Neural progenitor cell (in vitro differentiated cells): ENCODE measurements around the gene GATD1. TPM values are rescaled to one million over a fixed set of nuclear protein-coding genes. Genes with fewer than 3 reads are reported as not detected.

Experiments
- DNase-seq: peaks from one replicate; pipeline ENCODE4 v3.0.0-alpha.2; 2016; ENCODE audit warnings: low spot score
- H2AFZ ChIP-seq: fragments of 200-600 bp; sonication (generic); replicated peaks from 2 replicates; pipeline ENCODE4 v1.6.1; 2016; ENCODE audit warnings: antibody characterized with exemption
- H3F3A ChIP-seq: fragments of 200-600 bp; sonication (generic); 2 replicates; pipeline ENCODE4 v1.6.1; 2016; ENCODE audit warnings: antibody characterized with exemption, low read depth
- H3K27ac ChIP-seq: fragments of 200-600 bp; sonication (generic); 2 replicates; pipeline ENCODE4 v1.5.1; 2016; ENCODE audit warnings: mild to moderate bottlenecking
- H3K27me3 ChIP-seq: fragments of 200-600 bp; sonication (generic); 2 replicates; pipeline ENCODE4 v1.6.1; 2016; ENCODE audit warnings: mild to moderate bottlenecking, moderate library complexity
- H3K36me3 ChIP-seq: fragments of 200-600 bp; sonication (generic); 2 replicates; pipeline ENCODE4 v1.5.1; 2016
- H3K4me1 ChIP-seq: fragments of 200-600 bp; sonication (generic); 2 replicates; pipeline ENCODE4 v1.6.1; 2016; ENCODE audit warnings: mixed run types
- H3K4me2 ChIP-seq: fragments of 200-600 bp; sonication (generic); 2 replicates; pipeline ENCODE4 v1.6.1; 2016
- H3K4me3 ChIP-seq: fragments of 200-600 bp; sonication (generic); 2 replicates; pipeline ENCODE4 v1.5.1; 2016
- H3K79me2 ChIP-seq: fragments of 200-600 bp; sonication (generic); 2 replicates; pipeline ENCODE4 v1.6.1; 2016; ENCODE audit warnings: low read depth
- H3K9ac ChIP-seq: fragments of 200-600 bp; sonication (generic); 2 replicates; pipeline ENCODE4 v1.6.1; 2016
- H3K9me3 ChIP-seq: fragments of 200-600 bp; sonication (generic); 2 replicates; pipeline ENCODE4 v1.5.1; 2016; ENCODE audit warnings: low read depth
- H4K20me1 ChIP-seq: fragments of 200-600 bp; sonication (generic); 2 replicates; pipeline ENCODE4 v1.6.1; 2016; ENCODE audit warnings: low read depth
- H3K27ac Mint-ChIP-seq: 3 replicates; pipeline ENCODE4 v1.8.0; 2021; ENCODE audit warnings: mixed read lengths
- H3K27me3 Mint-ChIP-seq: 2 replicates; pipeline ENCODE4 v1.8.0; 2022; ENCODE audit warnings: low read depth, mild to moderate bottlenecking, inconsistent platforms, moderate library complexity, mixed read lengths; ENCODE audit not compliant: insufficient read depth
- H3K36me3 Mint-ChIP-seq: 3 replicates; pipeline ENCODE4 v1.8.0; 2021; ENCODE audit warnings: mixed read lengths
- H3K4me1 Mint-ChIP-seq: 3 replicates; pipeline ENCODE4 v1.8.0; 2021; ENCODE audit warnings: mixed read lengths
- H3K4me3 Mint-ChIP-seq: 3 replicates; pipeline ENCODE4 v1.8.0; 2021; ENCODE audit warnings: mild to moderate bottlenecking, moderate library complexity, mixed read lengths
- H3K9me3 Mint-ChIP-seq: 3 replicates; pipeline ENCODE4 v1.8.0; 2020; ENCODE audit warnings: mixed read lengths
- CTCF ChIP-seq: fragments of 200-600 bp; sonication (generic); IDR thresholded peaks from 2 replicates; pipeline ENCODE4 v1.5.1; 2017; ENCODE audit warnings: antibody characterized with exemption, mild to moderate bottlenecking
- EZH2 ChIP-seq: fragments of 200-600 bp; sonication (generic); IDR thresholded peaks from 2 replicates; pipeline ENCODE4 v1.6.1; 2017; ENCODE audit warnings: antibody characterized with exemption, mild to moderate bottlenecking, moderate library complexity
- EZH2phosphoT487 ChIP-seq: fragments of 200-600 bp; sonication (generic); IDR thresholded peaks from 2 replicates; pipeline ENCODE4 v1.6.1; 2017; ENCODE audit warnings: antibody characterized with exemption
- total RNA-seq: library from RNA; depleted of rRNA; stranded (reverse); fragments of >200 nt; gene quantifications from 2 replicates; pipeline ENCODE4 v1.2.3, GENCODE V29; 2015; ENCODE audit warnings: low replicate concordance

The GATD1 gene
- total RNA-seq, 1 donor from 2014 or later = 24.1 TPM

- no peaks in the 10 kb centered on the region for H3K9me3 ChIP-seq
- TF ChIP-seq CTCF (no peak), EZH2phosphoT487 (no peak), EZH2 (no peak)
- H3K4me3 Mint-ChIP-seq = no peak overlapping the region
- no peak for DNase-seq
- H3K9ac ChIP-seq = no peak overlapping the region
- H4K20me1 ChIP-seq = peaks cover 1% of the 10 kb centered on the region
- H3K4me1 Mint-ChIP-seq = peaks cover 16% of the 10 kb centered on the region
- H3K27me3 Mint-ChIP-seq = peaks cover 31% of the 10 kb centered on the region
- no peak overlapping the region for H3K4me3 ChIP-seq
- no peak overlapping the region for H2AFZ ChIP-seq
- no peak overlapping the region for H3K27ac Mint-ChIP-seq
- no peaks in the 10 kb centered on the region for H3K36me3 ChIP-seq
- H3F3A ChIP-seq = peaks cover 19% of the 10 kb centered on the region
- H3K4me2 ChIP-seq = no peak overlapping the region
- peaks cover 2% of the 10 kb centered on the region for H3K9me3 Mint-ChIP-seq
- H3K4me1 ChIP-seq = peaks cover 10% of the 10 kb centered on the region
- peaks cover 41% of the 10 kb centered on the region for H3K27me3 ChIP-seq
- H3K36me3 Mint-ChIP-seq = no peaks in the 10 kb centered on the region
- no peaks in the 10 kb centered on the region for H3K79me2 ChIP-seq
- no peak overlapping the region for H3K27ac ChIP-seq
These were observed 55.4 kb downstream of the GATD1 start for GRCh38 chr11:721741-722345.

- Mint-ChIP-seq H3K4me3 (peak overlapping the region; percentile 41), H3K36me3 (no peaks in the 10 kb centered on the region), H3K4me1 (peaks cover 13% of the 10 kb centered on the region), H3K9me3 (peaks cover 2% of the 10 kb centered on the region), H3K27me3 (peaks cover 31% of the 10 kb centered on the region), H3K27ac (no peak overlapping the region)
- Histone ChIP-seq H3K9me3 (no peaks in the 10 kb centered on the region), H2AFZ (no peak overlapping the region), H3K4me1 (peaks cover 7% of the 10 kb centered on the region), H3F3A (peaks cover 19% of the 10 kb centered on the region), H3K9ac (no peak overlapping the region), H3K4me2 (no peak overlapping the region), H4K20me1 (no peaks in the 10 kb centered on the region), H3K4me3 (no peak overlapping the region), H3K27me3 (peaks cover 35% of the 10 kb centered on the region), H3K36me3 (no peaks in the 10 kb centered on the region), H3K27ac (no peak overlapping the region), H3K79me2 (no peaks in the 10 kb centered on the region)
- DNase-seq = peak; percentile 28
- TF ChIP-seq EZH2phosphoT487 = no peak
- TF ChIP-seq EZH2 = no peak
These were observed 56.0 kb downstream of the GATD1 start for GRCh38 chr11:721247-721740.

GRCh38 chr11:720642-721246 is 56.5 kb downstream of the GATD1 start:
- Mint-ChIP-seq H3K9me3 (peaks cover 2% of the 10 kb centered on the region), H3K27me3 (peaks cover 28% of the 10 kb centered on the region)
- H2AFZ ChIP-seq = no peak overlapping the region

More at GRCh38 chr11:720642-721246, 56.5 kb downstream of the GATD1 start:
- H3K4me1 Mint-ChIP-seq = peaks cover 13% of the 10 kb centered on the region
- H3K27ac Mint-ChIP-seq = no peak overlapping the region
- peak; percentile 91 for DNase-seq
- no peak for TF ChIP-seq EZH2
- peak; percentile 8 for TF ChIP-seq CTCF
- peaks cover 19% of the 10 kb centered on the region for H3F3A ChIP-seq
- H3K36me3 ChIP-seq = no peaks in the 10 kb centered on the region
- no peak overlapping the region for H3K27ac ChIP-seq
- H3K36me3 Mint-ChIP-seq = no peaks in the 10 kb centered on the region
- H3K4me1 ChIP-seq = peaks cover 3% of the 10 kb centered on the region
- no peaks in the 10 kb centered on the region for H3K9me3 ChIP-seq
- H3K27me3 ChIP-seq = peaks cover 30% of the 10 kb centered on the region
- peak overlapping the region; percentile 34 for H3K4me3 ChIP-seq
- peak overlapping the region; percentile 77 for H3K4me2 ChIP-seq
- no peaks in the 10 kb centered on the region for H4K20me1 ChIP-seq
- peak overlapping the region; percentile 53 for H3K4me3 Mint-ChIP-seq
- H3K9ac ChIP-seq = no peak overlapping the region
- H3K79me2 ChIP-seq = no peaks in the 10 kb centered on the region
